HEK293T (cell line): Measurements from ENCODE around the gene TNFRSF11A.

Experiments used
- CTBP1 ChIP-seq: fragments of 450-650 bp; IDR thresholded peaks from 2 replicates; pipeline ENCODE4 v1.6.1; 2016; ENCODE audit warnings: borderline replicate concordance
- FOXK2 ChIP-seq: fragments of 450-650 bp; IDR thresholded peaks from 2 replicates; pipeline ENCODE4 v1.6.1; 2016; ENCODE audit warnings: mild to moderate bottlenecking
- FOXM1 ChIP-seq: fragments of 450-650 bp; IDR thresholded peaks from 2 replicates; pipeline ENCODE4 v1.6.1; 2017; ENCODE audit warnings: mild to moderate bottlenecking, borderline replicate concordance
- HDGF ChIP-seq: fragments of 450-650 bp; IDR thresholded peaks from 2 replicates; pipeline ENCODE4 v1.6.1; 2017; ENCODE audit warnings: antibody characterized with exemption, borderline replicate concordance
- SUZ12 ChIP-seq: fragments of 450-650 bp; IDR thresholded peaks from 2 replicates; pipeline ENCODE4 v1.6.1; 2016; ENCODE audit warnings: mild to moderate bottlenecking
- TARDBP ChIP-seq: fragments of 450-650 bp; IDR thresholded peaks from 2 replicates; pipeline ENCODE4 v1.6.1; 2016
- ZNF384 ChIP-seq: fragments of 450-650 bp; IDR thresholded peaks from 2 replicates; pipeline ENCODE4 v1.6.1; 2016

DNA sequence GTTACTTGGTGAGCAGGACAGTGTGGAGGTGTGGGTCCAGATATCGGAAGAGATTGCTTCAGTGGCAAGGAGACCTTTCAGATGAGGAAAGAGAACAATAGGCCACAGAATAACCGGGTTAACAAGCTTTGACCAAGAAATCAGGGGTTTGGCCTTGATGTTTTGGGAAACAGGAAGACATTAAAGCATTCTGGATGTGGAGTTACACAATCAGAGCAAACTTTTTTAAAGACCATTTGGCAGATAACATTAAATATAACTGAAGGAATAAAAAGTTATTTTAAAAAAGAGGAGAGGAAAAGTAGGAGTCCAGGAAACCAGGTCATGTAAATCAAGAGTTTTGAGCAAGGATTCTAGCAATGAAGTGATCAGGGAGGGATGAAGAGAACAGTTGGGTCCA, 35.7 kb downstream of the TNFRSF11A start:
- TF ChIP-seq HDGF: no peak
- no peak for TF ChIP-seq FOXM1
- no peak for TF ChIP-seq FOXK2
- TF ChIP-seq SUZ12: no peak
- no peak for TF ChIP-seq TARDBP
- no peak for TF ChIP-seq ZNF384
- no peak for TF ChIP-seq CTBP1
